Right renal pelvis (tissue), 4 donors: Measurements from ENCODE around the gene CCN5. TPM values are rescaled to one million over a fixed set of nuclear protein-coding genes. Genes with fewer than 3 reads are reported as not detected.

ENCODE experiments used
- polyA plus RNA-seq, 4 donors: library from polyadenylated mRNA; unstranded; fragments of 120-200 nt; gene quantifications; one replicate each; pipeline ENCODE4 v1.2.1, GENCODE V29; 2013; ENCODE audit not compliant: insufficient read length in 4 of 4

Gene CCN5
- polyA plus RNA-seq, 4 donors = 0.06 to 0.10 (median 0.07) TPM; not detected in 1

Other genes with a start within 250 kb of the CCN5 start
- 10 to 100 TPM; 12.5 to 14.1 (median 13.0) TPM for gene TTPAL, start 239.5 kb upstream of the CCN5 start, polyA plus RNA-seq
- gene SERINC3, start 193.3 kb upstream of the CCN5 start, polyA plus RNA-seq = 10 to 100 TPM; 66.1 to 82.0 (median 77.4) TPM
- 10 to 100 TPM; 61.2 to 73.4 (median 68.2) TPM for gene PKIG, start 132.8 kb upstream of the CCN5 start, polyA plus RNA-seq
- 1 to 10 TPM; 5.9 to 7.5 (median 7.0) TPM for gene ADA, start 63.7 kb upstream of the CCN5 start, polyA plus RNA-seq
- under 1 TPM in 3 of 4 donors, not detected in 1; 0.09 to 0.19 (median 0.10) TPM for gene KCNK15, start 30.5 kb downstream of the CCN5 start, polyA plus RNA-seq
- gene RIMS4, start 95.2 kb downstream of the CCN5 start, polyA plus RNA-seq = under 1 TPM; 0.64 to 0.99 (median 0.78) TPM
- 100 to 1,000 TPM; 216 to 245 (median 236) TPM for gene YWHAB, start 170.3 kb downstream of the CCN5 start, polyA plus RNA-seq
- 10 to 100 TPM; 37.0 to 41.7 (median 39.4) TPM for gene PABPC1L, start 194.7 kb downstream of the CCN5 start, polyA plus RNA-seq
- gene TOMM34, start 245.0 kb downstream of the CCN5 start, polyA plus RNA-seq = 10 to 100 TPM; 40.8 to 46.7 (median 42.8) TPM